IPS-15b (cell line): Measurements from ENCODE around the gene MAML3.

Experiments
- H3K27me3 ChIP-seq: one replicate; pipeline ENCODE4 v1.6.1; 2013; ENCODE audit warnings: low read length; ENCODE audit not compliant: control insufficient read depth, insufficient read depth
- H3K36me3 ChIP-seq: one replicate; pipeline ENCODE4 v1.6.1; 2013; ENCODE audit warnings: low read length; ENCODE audit not compliant: control insufficient read depth, insufficient read depth
- H3K4me1 ChIP-seq: one replicate; pipeline ENCODE4 v1.6.1; 2013; ENCODE audit warnings: mild to moderate bottlenecking, low read length; ENCODE audit not compliant: control insufficient read depth, insufficient read depth
- H3K4me3 ChIP-seq: one replicate; pipeline ENCODE4 v1.5.1; 2013; ENCODE audit warnings: low read depth, low read length
- H3K9ac ChIP-seq: one replicate; pipeline ENCODE4 v1.6.1; 2013; ENCODE audit warnings: low read depth, mild to moderate bottlenecking, low read length
- H3K9me3 ChIP-seq: one replicate; pipeline ENCODE4 v1.6.1; 2013; ENCODE audit warnings: mild to moderate bottlenecking, low read length; ENCODE audit not compliant: control insufficient read depth, insufficient read depth

The MAML3 gene

GRCh38 chr4:139823746-139824145 lies 330.2 kb downstream of the MAML3 start:
- Histone ChIP-seq H3K4me1 (peaks cover 34% of the 10 kb centered on the region), H3K9me3 (peaks cover 2% of the 10 kb centered on the region), H3K36me3 (no peaks in the 10 kb centered on the region), H3K4me3 (no peak overlapping the region), H3K27me3 (no peaks in the 10 kb centered on the region), H3K9ac (no peak overlapping the region)

- Histone ChIP-seq H3K4me1 (peaks cover 34% of the 10 kb centered on the region), H3K27me3 (no peaks in the 10 kb centered on the region), H3K9ac (no peak overlapping the region), H3K9me3 (peaks cover 2% of the 10 kb centered on the region), H3K36me3 (no peaks in the 10 kb centered on the region), H3K4me3 (no peak overlapping the region)
Measured at GRCh38 chr4:139823345-139823744, 330.6 kb downstream of the MAML3 start.

GRCh38 chr4:139822391-139822790 lies 331.6 kb downstream of the MAML3 start:
- H3K4me1 ChIP-seq = peaks cover 34% of the 10 kb centered on the region
- H3K9me3 ChIP-seq = peaks cover 2% of the 10 kb centered on the region
- no peak overlapping the region for H3K9ac ChIP-seq
- H3K27me3 ChIP-seq = no peaks in the 10 kb centered on the region
- H3K36me3 ChIP-seq = no peaks in the 10 kb centered on the region
- H3K4me3 ChIP-seq = no peak overlapping the region

- Histone ChIP-seq H3K9ac (no peak overlapping the region), H3K27me3 (no peaks in the 10 kb centered on the region), H3K4me3 (no peak overlapping the region), H3K36me3 (no peaks in the 10 kb centered on the region), H3K9me3 (peaks cover 2% of the 10 kb centered on the region), H3K4me1 (peaks cover 23% of the 10 kb centered on the region)
Measured at GRCh38 chr4:139819082-139819481, 334.9 kb downstream of the MAML3 start.

- Histone ChIP-seq H3K9me3 (peaks cover 2% of the 10 kb centered on the region), H3K36me3 (no peaks in the 10 kb centered on the region), H3K9ac (no peak overlapping the region), H3K4me1 (peaks cover 16% of the 10 kb centered on the region), H3K27me3 (no peaks in the 10 kb centered on the region), H3K4me3 (no peak overlapping the region)
Measured at GRCh38 chr4:139817657-139818452, 336.1 kb downstream of the MAML3 start.

GRCh38 chr4:139816856-139817255 lies 337.1 kb downstream of the MAML3 start:
- peaks cover 2% of the 10 kb centered on the region for H3K9me3 ChIP-seq
- H3K36me3 ChIP-seq = no peaks in the 10 kb centered on the region
- H3K9ac ChIP-seq = no peak overlapping the region
- no peaks in the 10 kb centered on the region for H3K27me3 ChIP-seq
- H3K4me3 ChIP-seq = no peak overlapping the region
- H3K4me1 ChIP-seq = peaks cover 16% of the 10 kb centered on the region

- no peaks in the 10 kb centered on the region for H3K27me3 ChIP-seq
- H3K36me3 ChIP-seq = no peaks in the 10 kb centered on the region
- H3K9me3 ChIP-seq = no peaks in the 10 kb centered on the region
- peak overlapping the region; percentile 52 for H3K4me3 ChIP-seq
- peaks cover 16% of the 10 kb centered on the region for H3K4me1 ChIP-seq
- H3K9ac ChIP-seq = no peak overlapping the region
Measured at GRCh38 chr4:139815778-139816601, 338.0 kb downstream of the MAML3 start.

- no peak overlapping the region for H3K9ac ChIP-seq
- H3K9me3 ChIP-seq = no peaks in the 10 kb centered on the region
- H3K36me3 ChIP-seq = no peaks in the 10 kb centered on the region
- no peaks in the 10 kb centered on the region for H3K27me3 ChIP-seq
- no peak overlapping the region for H3K4me3 ChIP-seq
- H3K4me1 ChIP-seq = peaks cover 16% of the 10 kb centered on the region
Measured at GRCh38 chr4:139814323-139815015, 339.5 kb downstream of the MAML3 start.

GRCh38 chr4:139813881-139814280 lies 340.1 kb downstream of the MAML3 start:
- Histone ChIP-seq H3K9me3 (no peaks in the 10 kb centered on the region), H3K9ac (no peak overlapping the region), H3K27me3 (no peaks in the 10 kb centered on the region), H3K4me1 (peaks cover 16% of the 10 kb centered on the region), H3K36me3 (no peaks in the 10 kb centered on the region), H3K4me3 (no peak overlapping the region)

- Histone ChIP-seq H3K36me3 (no peaks in the 10 kb centered on the region), H3K27me3 (no peaks in the 10 kb centered on the region), H3K9ac (no peak overlapping the region), H3K9me3 (no peaks in the 10 kb centered on the region), H3K4me3 (no peak overlapping the region), H3K4me1 (peaks cover 9% of the 10 kb centered on the region)
Measured at GRCh38 chr4:139810710-139811109, 343.3 kb downstream of the MAML3 start.

- Histone ChIP-seq H3K4me1 (peaks cover 2% of the 10 kb centered on the region), H3K9ac (no peak overlapping the region), H3K27me3 (no peaks in the 10 kb centered on the region), H3K9me3 (no peaks in the 10 kb centered on the region), H3K36me3 (no peaks in the 10 kb centered on the region), H3K4me3 (no peak overlapping the region)
Measured at GRCh38 chr4:139809757-139810140, 344.2 kb downstream of the MAML3 start.
